Forelimb muscle (tissue), 1 donor: ENCODE results near the gene PLD6. TPM values are rescaled to one million over a fixed set of nuclear protein-coding genes. Genes with fewer than 3 reads are reported as not detected.

ENCODE experiments used
- DNase-seq: peaks from one replicate; pipeline ENCODE4 v3.0.0-alpha.2; 2013; ENCODE audit warnings: low read depth
- polyA plus RNA-seq: library from polyadenylated mRNA; unstranded; fragments of 120-200 nt; gene quantifications from one replicate; pipeline ENCODE4 v1.2.1, GENCODE V29; 2013; ENCODE audit not compliant: insufficient read length

The PLD6 gene
- polyA plus RNA-seq, 1 donor = 3.7 TPM

DNA sequence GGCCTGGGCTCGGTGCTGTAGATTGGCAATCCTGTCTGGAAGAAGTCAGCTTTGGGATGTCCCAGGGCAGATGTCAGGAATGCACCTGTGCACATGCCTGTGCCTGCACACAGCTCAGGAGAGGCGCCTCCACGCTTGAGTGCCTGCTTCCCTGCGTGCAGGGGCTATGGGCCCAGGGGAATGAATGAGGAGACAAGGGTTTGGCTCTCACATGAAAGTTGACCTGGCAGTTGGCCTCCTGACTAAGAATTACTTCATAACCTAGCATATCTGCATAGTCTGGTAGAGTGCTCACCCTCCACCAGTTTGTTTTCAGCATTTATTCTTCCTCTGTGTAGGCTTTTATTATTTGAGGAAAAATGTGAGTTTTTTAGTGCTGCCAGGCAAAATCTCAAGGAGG lies 50.0 kb downstream of the PLD6 start:
- DNase-seq = no peak

DNA sequence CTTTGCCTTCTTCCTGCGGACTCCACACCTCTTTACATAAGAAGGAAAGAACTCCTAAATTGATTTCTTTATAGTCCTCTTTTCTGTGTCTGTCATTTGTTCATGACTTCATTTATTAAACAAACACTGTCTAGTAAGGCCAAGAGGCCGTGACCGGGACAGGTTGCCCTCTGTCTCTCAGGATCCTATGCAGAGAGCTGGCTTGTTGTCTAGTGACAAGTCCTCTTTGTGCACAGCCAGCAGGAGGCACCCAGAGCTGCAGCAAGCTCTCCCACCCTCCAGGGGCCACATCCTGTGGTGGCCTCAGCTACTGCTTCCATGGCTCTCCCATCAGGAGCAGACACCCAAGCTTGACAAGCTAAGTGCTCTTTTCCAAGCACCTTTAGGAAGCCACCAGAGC lies 50.6 kb downstream of the PLD6 start:
- no peak for DNase-seq

DNA sequence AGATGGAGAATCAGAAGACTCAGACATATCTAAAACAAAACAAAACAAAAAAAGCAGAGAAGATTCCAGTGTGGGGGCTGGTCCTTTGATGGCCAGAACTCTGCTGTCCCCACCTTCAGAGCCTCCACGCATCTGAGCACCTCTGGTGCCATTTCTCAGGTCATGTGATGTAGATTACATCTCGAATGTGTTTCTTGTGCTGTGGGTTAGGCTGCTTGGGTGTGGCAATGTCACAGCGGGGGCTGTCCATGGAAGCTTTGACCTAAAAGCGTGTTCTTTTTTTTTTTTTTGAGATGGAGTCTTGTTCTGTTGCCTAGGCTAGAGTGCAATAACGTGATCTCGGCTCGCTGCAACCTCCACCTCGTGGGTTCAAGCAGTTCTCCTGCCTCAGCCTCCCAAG lies 51.2 kb downstream of the PLD6 start:
- DNase-seq = no peak

DNA sequence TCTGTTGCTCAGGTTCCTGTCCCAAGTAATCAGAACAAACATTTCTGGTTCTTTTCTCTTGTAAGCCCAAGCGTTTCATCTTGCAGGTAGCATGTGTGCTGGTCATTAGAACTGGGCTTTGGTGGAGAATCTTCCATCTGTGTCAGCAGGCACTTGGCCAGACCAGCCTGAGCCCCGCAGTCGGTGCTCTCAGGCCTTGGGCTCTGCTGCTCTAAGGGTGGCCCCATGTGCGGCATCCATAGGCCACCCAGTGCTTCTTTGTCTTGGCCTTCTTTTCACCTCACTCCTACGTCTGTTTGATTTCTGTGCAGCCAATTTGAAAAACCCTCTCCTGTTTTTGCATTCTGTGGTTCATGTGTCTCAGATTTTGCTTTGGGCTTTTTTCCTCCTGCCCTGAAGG lies 51.6 kb downstream of the PLD6 start:
- DNase-seq = no peak

DNA sequence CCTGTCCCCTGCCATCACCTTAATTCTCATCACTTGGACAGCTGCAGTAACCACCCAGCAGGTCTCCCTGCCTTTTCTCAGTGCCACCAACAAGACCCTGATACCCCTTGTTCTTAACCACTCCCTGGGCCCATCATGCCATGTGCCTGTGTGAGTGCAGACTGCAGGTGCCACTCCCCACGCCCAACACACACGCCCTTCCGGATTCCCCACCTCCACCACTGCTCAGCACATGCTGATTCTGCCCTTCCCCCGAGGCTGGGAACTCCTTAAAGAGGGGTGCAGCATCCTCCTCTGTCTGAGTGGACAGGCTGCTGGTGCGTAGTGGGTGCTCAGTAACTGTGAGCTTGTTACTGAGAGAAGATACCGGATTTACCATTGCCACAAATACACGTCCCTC lies 52.4 kb downstream of the PLD6 start:
- no peak for DNase-seq

DNA sequence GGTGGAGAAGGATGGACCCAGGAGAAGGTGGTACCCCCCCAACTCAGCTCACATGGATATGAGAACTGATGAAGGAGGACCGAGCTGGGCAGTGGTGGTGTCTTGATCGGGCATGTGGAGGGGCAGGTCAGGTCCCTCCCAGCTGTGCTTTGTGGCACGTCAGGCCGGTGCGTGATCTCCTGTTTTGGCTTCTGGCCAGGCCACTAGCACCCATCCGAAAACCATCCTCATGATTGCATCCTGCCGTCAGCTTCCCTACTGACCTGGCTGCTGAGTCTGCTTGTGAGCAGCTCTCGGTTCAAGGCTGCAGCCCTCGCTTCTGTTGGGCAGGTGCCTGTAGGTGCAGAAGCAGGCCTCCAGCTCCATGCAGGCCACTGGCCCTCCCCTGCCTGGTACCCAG lies 53.1 kb downstream of the PLD6 start:
- DNase-seq = no peak

DNA sequence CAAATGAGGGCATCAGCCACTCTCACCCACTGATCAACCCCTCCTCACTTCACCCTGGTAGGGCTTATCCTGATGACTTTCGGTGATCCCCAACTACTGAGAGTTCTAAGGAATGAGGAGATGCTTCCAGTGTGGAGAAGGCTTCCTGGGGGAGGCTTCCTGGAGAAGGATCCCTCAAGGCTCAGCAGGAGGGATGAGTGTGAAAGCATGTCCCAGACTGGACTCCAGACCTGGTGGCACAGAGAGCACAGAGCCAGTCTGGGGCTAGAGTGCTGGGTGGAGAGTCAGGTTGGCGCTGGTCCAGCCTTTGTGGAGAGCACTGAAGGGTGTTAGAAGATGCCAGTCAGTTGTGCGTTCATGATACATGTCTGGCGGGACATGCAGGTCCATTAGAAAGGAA lies 53.7 kb downstream of the PLD6 start:
- no peak for DNase-seq

DNA sequence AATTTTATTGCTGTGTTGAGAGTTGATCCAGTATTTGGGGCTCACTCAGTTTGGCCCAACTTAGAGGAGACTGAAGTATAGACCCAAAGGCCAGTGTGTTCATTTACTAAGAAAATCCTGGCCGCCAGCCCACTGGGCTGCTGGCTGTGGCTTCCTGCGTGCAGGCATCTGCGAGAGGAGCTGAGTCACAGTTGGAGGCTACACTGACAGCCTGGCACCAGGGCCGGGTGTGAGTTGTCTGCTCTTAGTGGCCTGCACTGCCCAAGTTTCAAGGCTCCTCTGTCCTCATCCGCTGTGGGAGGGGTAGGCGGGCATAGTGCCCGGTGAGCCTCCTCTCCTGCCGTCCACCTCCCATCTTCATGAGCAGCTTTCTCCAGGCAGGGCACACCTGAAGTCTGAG lies 54.2 kb downstream of the PLD6 start:
- no peak for DNase-seq

DNA sequence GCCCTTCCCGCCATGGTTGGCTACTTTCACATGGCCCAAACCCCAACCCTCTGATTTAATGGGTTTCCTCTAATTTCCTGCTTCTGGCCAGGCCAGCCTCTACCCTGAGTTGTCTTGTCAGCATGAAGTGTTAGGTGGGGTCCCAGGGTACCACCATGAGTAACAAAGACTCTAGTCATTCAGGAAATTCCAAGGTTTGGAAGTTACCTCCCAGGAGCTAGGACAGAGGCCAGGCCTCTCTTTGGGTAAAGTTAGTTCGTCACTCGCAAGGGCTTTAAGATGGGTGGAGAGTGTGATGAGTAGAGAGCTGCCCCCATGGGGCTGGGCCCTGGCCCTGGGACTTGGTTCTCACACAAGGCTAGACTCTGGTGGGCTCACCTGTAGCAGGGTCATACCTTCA lies 54.6 kb downstream of the PLD6 start:
- no peak for DNase-seq

DNA sequence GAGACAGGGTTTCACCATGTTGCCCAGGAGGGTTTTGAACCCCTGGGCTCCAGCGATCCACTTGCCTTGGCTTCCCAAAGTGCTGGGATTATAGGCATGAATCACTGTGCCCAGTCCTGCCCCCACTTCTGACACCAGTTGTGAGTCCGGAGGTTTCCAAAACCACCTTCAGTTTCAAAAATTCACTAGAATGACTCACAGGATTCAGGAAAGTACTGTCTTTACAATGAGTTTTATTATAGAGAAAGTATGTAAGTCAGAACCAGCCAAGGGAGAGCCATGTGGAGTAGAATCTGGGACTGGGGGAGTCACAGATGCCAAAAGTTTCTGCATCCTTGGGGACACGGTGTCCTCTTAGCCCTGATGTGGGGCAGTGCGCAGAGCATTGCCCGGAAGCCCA lies 55.1 kb downstream of the PLD6 start:
- no peak for DNase-seq

Other genes with a start within 250 kb of the PLD6 start
- gene TNFRSF13B, start 234.2 kb downstream of the PLD6 start, polyA plus RNA-seq = 0.13 TPM
- gene MPRIP, start 163.9 kb downstream of the PLD6 start, polyA plus RNA-seq = 205 TPM
- gene FLCN, start 30.8 kb upstream of the PLD6 start, polyA plus RNA-seq = 25.4 TPM
- 76.9 TPM for gene COPS3, start 74.9 kb upstream of the PLD6 start, polyA plus RNA-seq
- gene NT5M, start 97.0 kb upstream of the PLD6 start, polyA plus RNA-seq = 7.5 TPM